GM18502 (cell line): ENCODE results near the gene TAPT1.
"Not testable (repeated sequence)": the region's sequence is repeated elsewhere in the genome, so short reads cannot be mapped to it uniquely, and the experiment has no call there.

ENCODE experiments used
- ATAC-seq: cut with Tn5 transposase; IDR thresholded peaks from one replicate; pipeline ENCODE4 v1.9.1; 2021; ENCODE audit warnings: mild to moderate bottlenecking; ENCODE audit not compliant: unreplicated experiment, poor library complexity

TAPT1 gene

GRCh38 chr4:16187455-16187854, 38.8 kb downstream of the TAPT1 start:
- no peak for ATAC-seq

DNA sequence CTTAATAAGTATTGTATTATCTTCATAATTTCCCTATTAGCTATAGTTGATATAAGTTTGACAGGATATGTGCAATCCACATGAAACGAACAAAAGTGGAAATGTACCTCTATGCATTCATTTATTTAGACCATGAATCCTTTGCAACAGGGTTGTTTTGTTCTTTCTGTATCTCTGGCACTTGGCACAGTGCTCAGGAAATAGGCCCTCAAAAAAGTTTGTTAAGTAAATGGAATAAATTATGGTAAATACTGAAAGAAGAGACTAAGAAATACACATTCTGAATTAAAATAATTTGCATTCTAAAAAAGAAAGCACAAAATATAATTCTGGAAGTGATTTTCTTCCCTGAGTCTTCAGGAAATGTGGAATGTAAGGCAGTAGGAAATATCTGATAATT, 39.3 kb downstream of the TAPT1 start:
- ATAC-seq: no peak

DNA sequence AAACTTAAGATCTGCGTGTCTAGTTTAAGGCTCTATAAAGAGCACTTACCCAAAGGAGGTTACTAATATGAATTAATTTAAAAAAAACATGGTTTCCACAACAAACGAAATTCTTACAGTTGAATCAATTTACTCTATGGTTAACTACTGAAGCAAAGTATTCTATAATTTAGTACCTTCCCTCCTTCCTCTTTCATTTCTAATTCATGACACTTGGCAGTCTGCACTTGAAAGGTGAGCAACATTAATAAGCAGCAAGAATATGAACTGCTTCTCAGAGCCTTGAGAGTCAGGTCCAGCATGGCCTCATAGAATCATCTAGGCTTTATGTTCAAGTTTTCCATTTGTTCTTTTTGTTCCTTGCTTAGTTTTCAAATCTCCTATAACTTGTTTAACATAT, 42.7 kb downstream of the TAPT1 start:
- ATAC-seq: no peak

DNA sequence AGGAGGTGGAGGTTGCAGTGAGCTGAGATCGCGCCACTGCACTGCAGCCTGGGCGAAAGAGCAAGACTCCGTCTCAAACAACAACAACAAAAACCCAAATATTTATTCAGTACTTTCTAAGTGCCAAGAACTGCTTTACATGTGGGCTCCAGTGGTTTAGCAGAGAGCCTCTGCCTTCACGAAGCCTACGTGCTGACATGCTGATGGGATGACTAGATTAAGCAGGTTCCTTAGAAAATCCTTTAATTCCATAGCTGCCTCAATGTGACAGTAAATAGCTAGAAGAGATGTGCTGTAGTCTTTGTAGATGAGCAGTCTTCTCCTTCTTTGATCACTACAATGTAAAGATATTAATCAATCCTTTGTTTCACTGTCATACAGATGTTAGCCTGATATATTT, 49.6 kb downstream of the TAPT1 start:
- ATAC-seq: no peak

GRCh38 chr4:16171831-16172230, 54.4 kb downstream of the TAPT1 start:
- ATAC-seq: no peak

GRCh38 chr4:16169490-16169889, 56.8 kb downstream of the TAPT1 start:
- no peak for ATAC-seq

- ATAC-seq: no peak
Measured at GRCh38 chr4:16168710-16169388, 57.4 kb downstream of the TAPT1 start.

DNA sequence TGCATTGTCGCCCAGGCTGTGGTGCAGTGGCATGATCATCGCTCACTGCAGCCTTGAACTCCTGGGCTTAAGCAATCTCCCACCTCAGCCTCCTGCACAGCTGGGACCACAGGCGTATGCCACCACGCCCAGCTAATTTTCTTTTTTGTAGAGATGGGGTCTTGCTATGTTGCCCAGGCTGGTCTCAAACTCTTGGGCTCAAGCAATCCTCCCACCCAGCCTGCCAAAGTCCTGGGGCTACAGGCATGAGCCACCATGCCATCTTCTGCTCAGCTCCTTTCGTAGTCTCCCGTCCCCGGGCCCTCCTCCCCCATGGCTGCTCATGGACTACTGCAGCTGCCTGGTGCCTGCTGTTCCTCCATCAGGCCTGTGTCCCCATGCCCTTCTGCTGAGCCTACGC, 58.1 kb downstream of the TAPT1 start:
- ATAC-seq: no peak

DNA sequence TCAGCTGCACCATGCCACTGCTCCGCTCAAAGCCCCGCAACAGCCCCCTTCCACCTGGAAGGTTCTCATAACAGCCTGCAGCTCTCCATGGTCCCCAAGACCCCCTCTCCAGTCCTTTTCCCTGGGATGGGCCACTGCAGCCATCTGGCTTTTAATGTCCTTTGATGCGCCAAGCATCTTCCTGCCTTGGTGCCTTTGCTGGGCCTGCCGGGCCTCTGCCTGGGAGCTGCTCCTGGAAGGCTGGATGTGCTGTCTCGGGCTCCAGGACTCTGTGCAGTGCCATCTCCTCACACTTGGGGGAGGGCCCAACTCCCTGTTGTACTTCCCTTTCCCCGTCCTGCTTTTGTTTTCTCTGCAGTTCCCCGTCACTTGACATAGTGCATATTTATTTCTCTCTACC, 60.3 kb downstream of the TAPT1 start:
- ATAC-seq: no peak

DNA sequence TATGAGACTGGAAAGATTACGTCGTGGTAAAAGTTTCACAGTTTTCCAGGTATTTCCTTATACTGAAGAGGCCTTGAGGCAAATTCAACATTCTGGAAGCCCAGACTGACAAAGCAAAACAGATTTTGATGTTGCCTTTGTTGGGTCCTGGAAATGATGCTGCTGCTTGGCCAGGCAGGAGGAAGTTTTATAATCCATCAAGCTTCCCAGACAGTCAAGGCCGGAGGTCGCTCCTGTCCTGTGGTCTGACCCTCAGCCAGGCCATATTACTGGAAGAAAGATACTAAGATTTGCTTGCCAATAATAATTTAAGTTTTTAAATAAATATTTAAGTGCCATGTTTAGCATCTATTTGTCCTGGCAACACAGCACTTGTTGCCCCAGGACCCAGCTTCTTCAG, 63.4 kb downstream of the TAPT1 start:
- no peak for ATAC-seq

DNA sequence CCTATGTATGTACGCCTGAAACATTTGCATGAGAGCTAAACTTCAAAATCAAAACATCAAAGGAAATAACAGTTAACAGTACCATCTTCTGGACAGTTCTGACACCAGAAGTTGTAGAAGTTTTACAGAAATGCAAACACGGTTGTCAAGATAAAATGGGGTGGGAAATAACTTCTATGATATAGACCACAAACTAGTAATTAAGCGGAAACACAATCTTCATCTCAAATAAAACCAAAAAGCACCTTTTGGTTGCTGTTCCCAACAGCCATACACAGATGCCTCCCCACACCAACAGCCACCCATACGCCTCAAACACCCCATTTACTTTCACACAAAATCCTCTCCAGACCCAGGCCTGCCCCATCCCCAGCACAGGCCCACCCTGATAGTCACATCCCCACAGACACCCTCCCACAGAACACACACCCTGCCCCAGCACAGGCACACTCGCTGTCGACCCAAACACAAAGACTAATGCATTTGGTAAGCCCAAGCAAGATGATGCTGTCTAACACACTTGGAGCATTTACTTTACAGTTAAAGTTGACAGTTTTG, 64.3 kb downstream of the TAPT1 start:
- ATAC-seq: no peak

- ATAC-seq: no peak
Measured at GRCh38 chr4:16160457-16160856, 65.8 kb downstream of the TAPT1 start.

DNA sequence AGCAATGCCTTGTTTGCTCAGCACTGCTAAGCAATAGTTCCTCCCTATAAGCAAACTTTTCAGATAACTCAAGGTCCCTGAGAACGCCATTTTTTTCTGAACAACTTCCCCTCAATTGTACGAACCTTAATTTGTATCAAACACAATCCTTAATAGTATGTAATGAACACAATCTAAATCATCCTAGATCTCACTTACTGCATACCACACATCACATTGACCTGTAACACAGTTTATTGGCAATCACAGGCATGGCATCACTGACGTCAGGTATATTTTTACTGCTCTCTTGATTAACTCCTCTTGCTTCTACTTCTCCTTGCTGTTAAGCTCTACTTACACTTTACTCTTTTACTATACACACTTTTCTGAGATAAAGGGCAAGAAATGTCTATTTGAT, 67.0 kb downstream of the TAPT1 start:
- ATAC-seq: no peak

GRCh38 chr4:16158504-16158852, 67.8 kb downstream of the TAPT1 start:
- ATAC-seq: no peak

DNA sequence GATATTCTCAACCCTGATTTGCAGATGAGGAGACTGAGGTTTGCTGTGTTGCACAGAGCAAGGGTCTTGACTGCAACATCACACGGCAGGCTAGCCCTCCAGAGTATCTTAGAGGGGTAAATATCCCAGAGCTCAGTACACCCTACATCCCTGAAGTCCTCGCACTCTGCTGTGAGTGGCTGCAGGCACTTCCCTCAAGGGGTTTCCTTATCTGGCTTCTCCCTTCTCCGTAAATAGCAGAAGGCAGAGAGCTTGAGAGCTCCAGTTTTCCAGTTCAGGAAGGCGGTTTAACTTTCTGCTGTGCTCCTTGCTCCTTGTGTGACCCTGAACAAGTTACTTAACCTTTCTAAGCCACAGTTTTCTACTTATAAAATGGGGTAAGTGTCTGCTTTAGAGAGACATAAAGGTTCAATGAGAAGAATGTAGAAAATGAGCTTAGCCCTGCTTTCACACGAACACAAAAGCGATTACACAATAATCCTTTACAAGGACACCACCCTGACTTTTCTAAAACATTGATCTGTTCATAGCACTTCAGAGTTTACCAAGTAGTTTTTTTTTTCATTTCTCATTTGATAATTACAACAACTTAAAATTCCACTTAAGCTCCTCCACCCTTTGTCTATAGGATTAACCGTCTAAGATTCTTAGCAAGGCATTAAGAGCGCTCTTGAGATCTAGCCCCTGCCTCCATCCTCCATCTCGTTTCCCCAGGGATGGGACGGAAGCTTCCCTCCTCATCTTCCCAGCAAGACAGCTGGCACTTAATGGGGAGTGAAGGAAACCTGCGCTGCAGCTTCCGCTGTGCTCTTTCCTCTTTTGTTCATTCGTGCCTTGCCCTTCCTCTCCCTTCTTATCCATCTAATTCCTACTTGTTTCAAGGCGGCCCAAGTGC, 68.4 kb downstream of the TAPT1 start:
- ATAC-seq: no peak

DNA sequence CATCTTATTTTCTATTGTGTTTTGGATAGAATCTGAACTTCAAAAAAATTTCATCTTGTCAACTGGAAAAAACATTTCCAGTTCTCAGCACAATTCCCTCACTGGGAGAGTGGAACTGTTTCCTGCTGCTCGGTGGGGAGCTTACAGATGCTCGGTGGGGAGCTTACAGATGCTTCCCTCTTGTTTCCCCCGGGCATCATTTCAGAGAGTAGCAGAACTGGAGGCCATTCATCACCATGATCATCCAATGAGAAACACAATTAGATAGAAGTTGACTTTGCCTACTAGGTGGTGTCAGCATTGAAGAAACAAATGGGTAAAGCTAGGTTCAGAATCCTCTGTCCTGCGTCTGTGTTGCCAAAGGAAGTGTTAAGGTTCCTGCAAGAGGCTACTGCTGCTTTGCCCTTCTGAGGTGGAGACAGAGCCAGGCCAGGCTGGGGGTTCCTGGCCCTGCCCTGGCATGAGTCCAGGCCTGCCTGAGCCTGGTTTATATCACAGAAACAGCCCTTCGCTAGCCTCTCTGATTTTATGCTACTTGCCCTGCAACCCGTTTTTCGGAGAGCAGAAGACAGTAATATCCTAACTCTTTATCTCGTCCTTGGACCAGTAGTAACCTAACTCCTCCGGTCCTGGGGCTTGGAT, 70.6 kb downstream of the TAPT1 start:
- no peak for ATAC-seq

GRCh38 chr4:16154451-16154850, 71.8 kb downstream of the TAPT1 start:
- no peak for ATAC-seq

DNA sequence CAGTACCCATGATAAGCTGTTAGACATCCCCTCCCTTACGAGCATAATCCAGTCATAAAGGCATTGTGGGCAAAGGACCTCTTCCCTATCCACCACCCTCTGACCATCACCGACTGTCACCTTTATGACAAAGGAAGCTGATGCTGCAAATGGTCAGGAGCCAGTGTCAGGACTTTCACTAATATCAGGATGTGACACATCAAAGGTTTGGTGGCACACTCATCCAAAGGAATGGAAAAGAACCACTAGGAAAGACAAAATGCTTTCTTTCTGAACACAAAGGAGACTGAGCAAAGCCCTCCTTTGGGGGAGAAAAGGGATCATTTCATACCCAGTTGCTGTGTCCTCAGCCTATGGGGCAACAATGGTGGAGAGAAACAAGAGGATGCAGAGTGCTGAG, 75.6 kb downstream of the TAPT1 start:
- ATAC-seq: no peak

DNA sequence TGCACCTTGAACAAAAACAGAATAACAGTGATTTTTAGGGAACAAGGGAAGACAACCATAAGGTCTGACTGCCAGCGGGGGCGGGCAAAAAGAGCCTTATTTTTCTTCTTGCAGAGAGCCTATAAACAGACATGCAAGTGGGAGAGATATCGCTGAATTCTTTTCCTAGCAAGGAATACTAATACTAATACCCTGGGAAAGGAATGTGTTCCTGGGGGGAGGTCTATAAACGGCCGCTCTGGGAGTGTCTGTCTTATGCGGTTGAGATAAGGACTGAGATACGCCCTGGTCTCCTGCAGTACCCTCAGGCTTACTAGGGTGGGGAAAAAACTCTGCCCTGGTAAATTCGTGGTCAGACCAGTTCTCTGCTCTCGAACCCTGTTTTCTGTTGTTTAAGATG, 81.4 kb downstream of the TAPT1 start:
- ATAC-seq: not testable (repeated sequence)

DNA sequence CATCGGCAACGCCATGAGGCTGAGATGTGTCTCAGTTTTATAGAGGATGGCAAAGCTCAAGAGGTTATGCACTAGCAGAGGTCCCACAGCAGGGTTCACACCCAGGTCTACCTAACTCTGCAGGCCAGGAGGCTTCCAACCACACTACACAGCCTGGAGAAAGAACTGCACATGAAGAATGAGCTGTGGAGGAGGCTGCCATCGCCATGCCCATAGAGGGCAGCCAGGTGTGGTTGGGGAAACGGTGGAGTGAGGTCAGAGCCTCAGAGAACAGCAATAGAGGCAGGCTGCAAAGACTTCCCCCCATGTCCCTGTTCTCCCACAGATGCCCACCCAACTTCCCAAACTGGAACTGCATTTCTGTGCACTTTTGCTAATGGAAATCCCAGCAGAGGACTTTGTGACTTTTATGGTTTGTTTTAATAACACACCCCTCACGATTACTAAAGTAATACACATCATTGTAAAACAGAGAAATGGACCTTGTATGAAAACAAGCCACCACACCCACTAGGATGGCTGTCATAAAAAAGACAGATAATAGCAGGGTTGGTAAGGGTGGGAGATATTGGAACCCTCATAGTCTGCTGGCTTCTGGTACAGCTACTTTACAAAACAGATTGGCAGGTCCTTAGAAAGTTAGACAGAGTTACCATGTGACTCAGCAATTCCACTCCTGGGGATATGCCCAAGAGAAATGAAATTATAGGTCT, 83.5 kb downstream of the TAPT1 start:
- no peak for ATAC-seq

- no peak for ATAC-seq
Measured at GRCh38 chr4:16140879-16141249, 85.4 kb downstream of the TAPT1 start.
